Measurements from ENCODE around the gene IL1RAP. TPM values are rescaled to one million over a fixed set of nuclear protein-coding genes. Genes with fewer than 3 reads are reported as not detected.

Gene IL1RAP
- total and polyA plus RNA-seq, 2 donors (not counting 3 experiments of a cell fraction or from before 2014, with no cell fraction given), result 4.3 to 9.2 TPM

DNA sequence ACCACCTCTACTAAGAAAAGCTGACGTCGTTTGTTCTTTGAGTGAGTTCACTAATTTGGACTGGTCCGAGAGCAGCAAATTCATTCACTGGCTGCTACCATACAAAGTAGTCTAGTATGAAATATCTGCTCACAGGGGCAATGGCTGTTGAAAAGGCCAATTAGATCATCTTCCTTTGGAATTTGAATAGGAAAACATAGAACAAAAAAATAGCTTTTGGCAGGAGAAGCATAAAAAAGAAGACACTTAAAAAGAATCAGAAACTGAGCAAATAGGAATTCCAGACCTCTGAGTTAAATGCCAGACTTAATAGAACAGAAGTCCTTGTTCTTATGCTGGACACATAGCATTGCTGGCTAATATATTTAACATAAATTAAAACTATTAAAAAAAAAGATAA, 159.3 kb downstream of the IL1RAP start:
- Histone ChIP-seq H3K4me3 (replicated peaks in 1 of 3; ENCODE audit: insufficient read depth in 1 of 3, low read depth in 1 of 3, low read length in 3 of 3) (no peak overlapping the region), H3K9me3 (replicated peaks; ENCODE audit: control insufficient read depth, insufficient read depth, low read length) (no peaks in the 10 kb centered on the region), H3K79me2 (ENCODE audit: control insufficient read depth, insufficient read depth, low read length) (no peaks in the 10 kb centered on the region), H3K36me3 (ENCODE audit: control insufficient read depth in 2 of 2, extremely low read depth in 1 of 2, insufficient read depth in 2 of 2, low read length in 2 of 2) (no peaks in the 10 kb centered on the region), H3K4me1 (ENCODE audit: control insufficient read depth, extremely low read depth, insufficient read depth, low read length) (no peaks in the 10 kb centered on the region), H3K27me3 (ENCODE audit: control insufficient read depth in 2 of 2, insufficient read depth in 2 of 2, low read length in 2 of 2) (no peaks in the 10 kb centered on the region), H2AFZ (ENCODE audit: low read depth, low read length) (no peak overlapping the region), H3K9ac (replicated peaks; ENCODE audit: extremely low read depth, insufficient read depth, low read length) (no peak overlapping the region), H3K9me1 (replicated peaks; ENCODE audit: control insufficient read depth, extremely low read depth, insufficient read depth, low read length) (no peaks in the 10 kb centered on the region), H3K4me2 (ENCODE audit: insufficient read depth, low read length) (no peak overlapping the region), H4K20me1 (replicated peaks; ENCODE audit: control insufficient read depth, extremely low read depth, insufficient read depth, low read length) (no peaks in the 10 kb centered on the region), H3K27ac (ENCODE audit: insufficient read depth, low read depth, low read length) (no peak overlapping the region)
- POLR2A ChIA-PET, result no interaction called here
- intact Hi-C loops (cut with micrococcal nuclease) (no loop called here), dilution Hi-C loops (cut with MboI; ENCODE audit: extremely low pct_ligation_motif_present, low sequenced_read_pairs) (no loop called here)
- CTCF ChIA-PET, result interaction anchor here (1.0 to 1.4 kb wide), 2 partner anchors 158 to 713 kb away, joined by 3 to 4 read pairs; no protein-coding TSS in a partner anchor
- BruUV-seq (replicated peaks), result no TSS peak
- FAIRE-seq, result no peak
- DNase-seq (ENCODE audit: low read depth, low spot score), result no peak
- TF ChIP-seq JUN (IDR thresholded peaks at IDR 0.05; ENCODE audit: borderline replicate concordance, insufficient read depth, insufficient read length, low read depth) (no peak), POLR2A (IDR thresholded peaks at IDR 0.05; ENCODE audit: low read depth, low read length) (no peak), MYC (IDR thresholded peaks at IDR 0.05; ENCODE audit: low read depth, low read length) (no peak), GATA2 (IDR thresholded peaks at IDR 0.05; ENCODE audit: insufficient read depth, insufficient read length, low read depth, low read length) (no peak), FOS (IDR thresholded peaks at IDR 0.05; ENCODE audit: borderline replicate concordance, insufficient read depth, low read length) (no peak), POLR2AphosphoS5 (IDR thresholded peaks at IDR 0.05; ENCODE audit: insufficient read depth, low read depth, low read length) (no peak), EZH2 (IDR thresholded peaks at IDR 0.05; ENCODE audit: borderline replicate concordance, low read depth, low read length, severe bottlenecking) (no peak)
- TF ChIP-seq, protein P1, sequence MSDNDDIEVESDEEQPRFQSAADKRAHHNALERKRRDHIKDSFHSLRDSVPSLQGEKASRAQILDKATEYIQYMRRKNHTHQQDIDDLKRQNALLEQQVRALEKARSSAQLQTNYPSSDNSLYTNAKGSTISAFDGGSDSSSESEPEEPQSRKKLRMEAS (IDR thresholded peaks at IDR 0.05; ENCODE audit: insufficient read depth, insufficient read length), result no peak
- TF ChIP-seq, protein P2, sequence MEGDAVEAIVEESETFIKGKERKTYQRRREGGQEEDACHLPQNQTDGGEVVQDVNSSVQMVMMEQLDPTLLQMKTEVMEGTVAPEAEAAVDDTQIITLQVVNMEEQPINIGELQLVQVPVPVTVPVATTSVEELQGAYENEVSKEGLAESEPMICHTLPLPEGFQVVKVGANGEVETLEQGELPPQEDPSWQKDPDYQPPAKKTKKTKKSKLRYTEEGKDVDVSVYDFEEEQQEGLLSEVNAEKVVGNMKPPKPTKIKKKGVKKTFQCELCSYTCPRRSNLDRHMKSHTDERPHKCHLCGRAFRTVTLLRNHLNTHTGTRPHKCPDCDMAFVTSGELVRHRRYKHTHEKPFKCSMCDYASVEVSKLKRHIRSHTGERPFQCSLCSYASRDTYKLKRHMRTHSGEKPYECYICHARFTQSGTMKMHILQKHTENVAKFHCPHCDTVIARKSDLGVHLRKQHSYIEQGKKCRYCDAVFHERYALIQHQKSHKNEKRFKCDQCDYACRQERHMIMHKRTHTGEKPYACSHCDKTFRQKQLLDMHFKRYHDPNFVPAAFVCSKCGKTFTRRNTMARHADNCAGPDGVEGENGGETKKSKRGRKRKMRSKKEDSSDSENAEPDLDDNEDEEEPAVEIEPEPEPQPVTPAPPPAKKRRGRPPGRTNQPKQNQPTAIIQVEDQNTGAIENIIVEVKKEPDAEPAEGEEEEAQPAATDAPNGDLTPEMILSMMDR (IDR thresholded peaks at IDR 0.05; ENCODE audit: extremely low read depth in 1 of 2, insufficient read depth in 1 of 2, low read depth in 1 of 2, low read length in 2 of 2), result no peak

Measured in endothelial cell of umbilical vein (primary cell).